ENCODE data around the gene THRA.
"Not testable (repeated sequence)": the region's sequence is repeated elsewhere in the genome, so short reads cannot be mapped to it uniquely, and the experiment has no call there.

THRA gene

GRCh38 chr17:40113110-40113906, 50.5 kb downstream of the THRA start:
- DNase-seq (ENCODE audit: low spot score): peak; percentile 97

DNA sequence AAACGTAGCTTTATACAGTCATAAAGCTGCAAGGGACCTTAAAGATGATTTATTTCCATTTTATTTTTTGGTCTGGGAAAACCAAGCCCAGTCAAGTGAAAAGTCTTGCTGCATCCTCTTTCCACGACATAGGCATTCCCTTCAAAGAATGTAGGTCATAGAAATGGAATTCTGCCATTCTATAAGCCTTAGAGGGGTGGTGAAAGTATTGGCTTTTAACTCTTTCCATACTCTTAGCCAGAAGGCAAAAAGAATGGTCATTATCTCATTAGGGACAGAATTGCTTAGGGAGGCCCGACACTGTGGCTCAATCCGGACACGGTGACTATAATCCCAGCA, 51.1 kb downstream of the THRA start:
- DNase-seq (ENCODE audit: low spot score): no peak

GRCh38 chr17:40115101-40115436, 52.3 kb downstream of the THRA start:
- DNase-seq (ENCODE audit: low spot score): no peak

DNA sequence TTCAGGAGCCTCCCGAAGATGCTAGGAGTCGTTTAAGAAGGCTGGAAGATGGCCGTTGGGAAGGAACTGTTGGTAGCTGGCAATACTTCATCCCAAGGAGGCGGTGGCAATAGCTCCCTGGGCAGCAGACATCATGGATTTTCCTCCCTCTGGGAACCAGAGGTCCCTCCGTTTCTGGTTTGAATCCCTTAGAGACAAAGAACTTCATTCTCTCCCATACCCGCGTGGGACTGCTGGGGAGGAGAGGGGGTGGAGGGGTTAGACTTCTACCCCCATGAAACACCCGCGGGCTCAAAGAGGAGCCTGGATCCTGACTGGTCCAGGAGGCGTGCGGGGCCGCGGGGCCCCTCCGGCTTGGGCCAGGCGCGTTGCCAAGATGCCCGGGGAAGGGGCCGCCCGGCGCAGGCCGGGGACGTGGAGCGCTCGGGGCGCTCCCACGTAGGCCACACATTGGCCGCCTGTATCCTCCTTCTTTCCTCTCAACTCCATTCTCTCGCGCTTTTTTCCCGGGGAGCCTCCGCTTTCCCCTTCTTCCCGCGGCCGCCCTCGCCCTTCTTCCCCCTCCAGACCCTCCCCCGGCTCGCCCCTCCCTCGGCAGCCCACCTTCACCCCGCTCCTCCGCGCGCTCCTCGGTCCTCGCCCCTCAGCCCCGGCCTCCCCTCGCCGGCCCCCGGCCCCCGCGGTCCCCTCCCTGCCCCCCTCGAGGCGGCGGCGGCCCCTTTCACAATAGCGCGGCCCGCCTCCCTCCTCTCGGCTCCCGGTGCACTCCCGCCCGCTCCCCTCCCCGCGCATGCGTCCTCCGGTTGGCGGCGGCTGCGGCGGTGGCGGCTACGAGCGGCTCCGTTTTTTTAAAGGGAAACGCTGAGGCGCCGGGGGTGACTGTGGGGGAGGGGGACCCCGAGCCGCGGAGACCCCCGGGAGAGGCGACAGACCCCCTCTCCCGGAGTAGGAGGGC, 58.7 kb downstream of the THRA start, which contains the start of gene MSL1:
Gene MSL1, plus strand, starts transcription at position 791 of the 955 bp plus-strand sequence. CDS start 642 bp downstream, outside the sequence.
- DNase-seq (ENCODE audit: low spot score): peak; percentile 77

DNA sequence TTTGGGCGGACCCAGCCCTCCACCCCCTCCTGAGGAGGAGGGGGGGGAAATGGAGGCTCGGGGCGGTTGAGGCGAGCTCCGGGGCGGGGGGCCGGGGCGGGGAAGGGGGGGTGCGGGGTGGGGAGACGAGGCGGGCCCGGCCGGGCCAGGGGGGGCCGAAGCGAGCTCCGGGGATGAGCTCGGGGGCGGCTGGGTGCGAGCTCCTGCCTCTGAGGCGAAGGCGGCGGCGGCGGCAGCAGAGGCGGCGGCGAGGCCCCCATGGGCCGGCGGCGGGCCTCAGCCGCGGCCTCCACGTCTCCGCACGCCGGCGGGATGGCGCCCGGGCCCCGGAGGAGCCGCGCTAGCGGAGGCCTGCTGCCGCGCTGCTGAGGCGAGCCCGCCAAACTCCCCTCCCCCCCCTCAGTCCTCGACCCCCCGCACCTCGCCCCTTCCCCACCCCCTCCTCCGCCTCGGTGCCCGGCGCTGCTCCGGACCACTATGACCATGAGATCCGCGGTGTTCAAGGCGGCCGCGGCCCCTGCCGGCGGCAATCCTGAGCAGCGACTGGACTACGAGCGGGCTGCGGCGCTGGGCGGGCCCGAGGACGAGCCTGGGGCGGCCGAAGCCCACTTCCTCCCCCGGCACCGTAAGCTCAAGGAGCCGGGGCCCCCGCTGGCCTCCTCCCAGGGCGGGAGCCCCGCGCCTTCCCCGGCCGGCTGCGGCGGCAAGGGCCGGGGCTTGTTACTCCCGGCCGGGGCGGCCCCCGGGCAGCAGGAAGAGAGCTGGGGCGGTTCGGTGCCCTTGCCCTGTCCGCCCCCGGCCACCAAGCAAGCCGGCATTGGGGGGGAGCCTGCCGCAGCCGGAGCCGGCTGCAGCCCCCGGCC, 59.6 kb downstream of the THRA start:
- peak; percentile 30 for DNase-seq (ENCODE audit: low spot score)

DNA sequence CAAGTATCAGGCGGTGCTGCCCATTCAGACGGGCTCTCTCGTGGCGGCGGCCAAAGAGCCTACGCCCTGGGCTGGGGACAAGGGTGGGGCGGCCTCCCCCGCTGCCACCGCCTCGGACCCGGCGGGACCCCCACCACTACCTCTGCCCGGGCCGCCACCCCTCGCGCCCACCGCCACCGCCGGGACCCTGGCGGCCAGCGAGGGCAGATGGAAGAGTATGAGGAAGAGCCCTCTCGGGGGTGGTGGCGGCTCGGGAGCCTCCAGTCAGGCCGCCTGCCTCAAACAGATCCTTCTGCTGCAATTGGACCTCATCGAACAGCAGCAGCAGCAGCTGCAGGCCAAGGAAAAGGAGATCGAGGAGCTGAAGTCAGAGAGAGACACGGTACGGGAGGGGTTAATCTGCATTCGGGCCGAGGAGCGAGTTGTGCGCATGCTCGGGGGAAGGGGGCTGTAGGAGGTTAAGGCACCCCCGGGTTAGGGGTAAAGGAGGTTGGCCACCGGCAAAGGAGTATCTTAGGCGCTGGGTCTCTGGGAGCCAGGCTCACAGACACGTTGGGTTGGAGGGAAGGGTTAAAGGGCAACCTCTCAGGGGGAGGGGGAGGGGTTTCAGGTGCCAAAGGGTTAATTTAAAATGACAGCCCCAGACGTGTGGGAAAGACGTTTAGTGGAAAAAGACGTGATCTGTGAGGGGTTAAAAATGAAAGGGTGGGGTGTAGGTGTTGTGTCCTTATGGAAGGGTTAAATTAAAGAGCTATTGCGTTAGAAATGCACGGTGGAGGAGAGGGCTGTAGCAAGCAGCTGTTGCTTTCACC, 60.4 kb downstream of the THRA start:
- peak; percentile 60 for DNase-seq (ENCODE audit: low spot score)

DNA sequence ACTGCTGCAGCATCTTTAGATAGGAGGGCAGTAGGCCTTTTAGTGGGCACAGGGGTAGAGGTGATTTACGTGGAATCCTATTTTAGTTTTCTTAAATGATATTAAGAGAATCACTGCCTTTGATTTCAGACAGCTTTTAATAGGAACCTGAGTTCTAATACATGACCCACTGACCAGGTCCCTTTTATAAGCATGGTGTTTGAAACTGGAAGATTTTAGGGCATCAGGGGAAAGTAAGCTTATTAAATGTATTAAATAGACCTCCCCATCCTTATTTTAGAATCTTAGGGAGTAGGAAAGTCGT, 61.0 kb downstream of the THRA start:
- DNase-seq (ENCODE audit: low spot score): no peak

GRCh38 chr17:40124279-40125141, 61.7 kb downstream of the THRA start:
- no peak for DNase-seq (ENCODE audit: low spot score)

DNA sequence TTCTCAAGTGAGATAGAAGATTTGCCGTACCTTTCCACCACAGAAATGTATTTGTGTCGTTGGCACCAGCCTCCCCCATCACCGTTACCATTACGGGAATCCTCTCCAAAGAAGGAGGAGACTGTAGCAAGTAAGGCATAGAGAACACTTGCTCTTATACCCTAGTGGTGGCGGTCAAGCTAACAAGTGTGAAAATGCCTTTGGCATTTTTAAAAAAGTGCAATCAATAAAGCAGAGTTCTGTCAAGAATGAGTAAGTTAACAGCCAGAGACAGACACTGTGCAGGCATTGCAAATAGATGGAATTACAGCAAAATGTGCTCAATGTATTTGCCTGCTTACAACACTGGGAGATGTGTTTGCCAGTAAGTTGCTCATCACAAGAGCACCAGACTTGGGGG, 66.7 kb downstream of the THRA start:
- no peak for DNase-seq (ENCODE audit: low spot score)

- DNase-seq (ENCODE audit: low spot score): no peak
These were observed 67.7 kb downstream of the THRA start for GRCh38 chr17:40130352-40131042.

DNA sequence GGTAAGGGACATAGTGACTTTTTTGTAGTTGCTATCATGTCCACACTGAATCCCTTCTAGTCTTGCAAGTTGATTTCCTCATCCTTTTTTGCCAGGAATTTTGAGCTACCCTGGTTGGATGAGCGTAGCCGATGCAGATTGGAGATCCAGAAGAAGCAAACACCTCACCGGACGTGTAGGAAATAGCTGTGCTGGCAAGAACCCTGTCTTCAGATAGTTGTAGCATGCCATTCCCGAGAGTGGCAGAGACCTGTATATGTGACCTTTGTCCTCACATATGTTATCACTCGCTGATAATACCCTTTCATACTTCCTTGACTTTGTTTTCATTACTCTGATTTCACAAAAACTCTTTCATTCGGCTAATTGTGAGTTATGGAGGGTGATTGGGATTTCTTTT, 71.4 kb downstream of the THRA start:
- DNase-seq (ENCODE audit: low spot score): no peak

DNA sequence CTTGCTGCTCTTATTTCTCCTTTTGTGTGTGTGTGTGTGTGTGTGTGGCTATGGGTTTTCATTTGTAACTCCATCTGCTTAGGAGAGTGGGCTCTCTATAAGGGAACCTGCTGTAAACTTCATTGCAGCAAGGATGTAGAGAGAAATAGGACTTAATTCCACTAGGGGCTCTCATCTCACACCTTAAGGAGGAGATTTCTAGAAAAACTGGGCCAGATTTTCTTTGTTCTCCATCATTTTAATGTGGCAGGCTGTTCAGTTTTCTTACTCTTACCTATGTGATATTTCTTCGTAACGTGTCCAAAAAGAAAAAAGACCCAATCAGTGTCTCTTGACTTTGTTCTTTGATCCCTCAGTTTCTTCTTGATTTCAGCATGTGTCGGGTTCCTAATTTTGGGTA, 73.1 kb downstream of the THRA start:
- DNase-seq (ENCODE audit: low spot score): no peak

- peak; percentile 15 for DNase-seq (ENCODE audit: low spot score)
These were observed 76.8 kb downstream of the THRA start for GRCh38 chr17:40139566-40140058.

GRCh38 chr17:40143166-40143565, 80.4 kb downstream of the THRA start:
- not testable (repeated sequence) for DNase-seq (ENCODE audit: low spot score)

Data from activated CD4-positive, alpha-beta T cell treated with anti-CD3 and anti-CD28 coated beads, Interleukin-2, Interleukin-4, amounts not matched to agents 100 ng/mL and 50 ng/mL, durations not matched to agents 16 hours and 8 hours (primary cell).